GM12801 (cell line): Measurements from ENCODE around the gene PRICKLE3.

ENCODE experiments used
- CTCF ChIP-seq: IDR thresholded peaks from one replicate; pipeline ENCODE4 v1.5.1; 2011; ENCODE audit warnings: control low read depth; ENCODE audit not compliant: insufficient read length; ENCODE audit errors: extremely low read depth

Gene PRICKLE3

GRCh38 chrX:49197543-49198087 is 11.4 kb upstream of the PRICKLE3 start:
- TF ChIP-seq CTCF: no peak

- no peak for TF ChIP-seq CTCF
Observed at GRCh38 chrX:49193542-49193964, 7.4 kb upstream of the PRICKLE3 start.

GRCh38 chrX:49192722-49193328 is 6.7 kb upstream of the PRICKLE3 start:
- TF ChIP-seq CTCF: no peak

- TF ChIP-seq CTCF: no peak
Observed at GRCh38 chrX:49191574-49192011, 5.4 kb upstream of the PRICKLE3 start.

- no peak for TF ChIP-seq CTCF
Observed at GRCh38 chrX:49190821-49191573, 4.8 kb upstream of the PRICKLE3 start.

- TF ChIP-seq CTCF: no peak
Observed at GRCh38 chrX:49189606-49190005, 3.4 kb upstream of the PRICKLE3 start.

GRCh38 chrX:49188468-49189076 is 2.4 kb upstream of the PRICKLE3 start:
- TF ChIP-seq CTCF: no peak
